Activated CD8-positive, alpha-beta T cell treated with anti-CD3 and anti-CD28 coated beads, Interleukin-2, amount 10 ng/mL, durations not matched to agents 7 days and 5 days (primary cell): ENCODE data around the gene SUN5. TPM values are rescaled to one million over a fixed set of nuclear protein-coding genes. Genes with fewer than 3 reads are reported as not detected.
"Not testable (repeated sequence)": the region's sequence is repeated elsewhere in the genome, so short reads cannot be mapped to it uniquely, and the experiment has no call there.

Source experiments
- ATAC-seq: fragments of 150-1000 bp; cut with Tn5 transposase; one replicate; pipeline ENCODE4 v1.10.0; 2021; ENCODE audit warnings: moderate library complexity
- CTCF ChIA-PET: fragments of 350-600 bp; sonication (Branson Sonifier 250); formaldehyde crosslinking; loops from one replicate; lab custom pipeline; 2021; ENCODE audit warnings: antibody characterized with exemption; lab: Charles Lee
- POLR2A ChIA-PET: fragments of 350-600 bp; sonication (Branson Sonifier 250); formaldehyde crosslinking; loops from one replicate; lab custom pipeline; 2021; ENCODE audit warnings: antibody characterized with exemption; lab: Charles Lee
- DNase-seq: peaks from one replicate; pipeline ENCODE4 v3.0.0-alpha.2; 2020
- H3K27ac Mint-ChIP-seq: one replicate; pipeline ENCODE4 v1.8.0; 2021; ENCODE audit warnings: mild to moderate bottlenecking, mixed read lengths
- H3K27me3 Mint-ChIP-seq: one replicate; pipeline ENCODE4 v1.8.0; 2021; ENCODE audit warnings: low read depth, mixed read lengths
- H3K36me3 Mint-ChIP-seq: one replicate; pipeline ENCODE4 v1.8.0; 2021; ENCODE audit warnings: low read depth, mixed read lengths
- H3K4me1 Mint-ChIP-seq: one replicate; pipeline ENCODE4 v1.8.0; 2021; ENCODE audit warnings: low read depth, mixed read lengths
- H3K4me3 Mint-ChIP-seq: one replicate; pipeline ENCODE4 v1.8.0; 2021; ENCODE audit warnings: mild to moderate bottlenecking, mixed read lengths
- H3K9me3 Mint-ChIP-seq: one replicate; pipeline ENCODE4 v1.8.0; 2022; ENCODE audit warnings: mixed read lengths; ENCODE audit not compliant: insufficient read depth
- total RNA-seq, 2 experiments: library from RNA; stranded (reverse); gene quantifications; one replicate each; pipeline ENCODE4 v1.2.3, GENCODE V29; 2021

SUN5 gene
- total RNA-seq, 2 experiments from 2014 or later = not detected

- ATAC-seq (no peak), DNase-seq (no peak)
- H3K36me3 Mint-ChIP-seq = peaks cover 20% of the 10 kb centered on the region
- ChIA-PET POLR2A (interaction anchor here (0.6 kb wide), 1 partner anchor 11 kb away, joined by 3 read pairs; no protein-coding TSS in a partner anchor), CTCF (no interaction called here)
- no peaks in the 10 kb centered on the region for H3K27me3 Mint-ChIP-seq
- peaks cover 21% of the 10 kb centered on the region for H3K9me3 Mint-ChIP-seq
- no peak overlapping the region for H3K4me3 Mint-ChIP-seq
- H3K27ac Mint-ChIP-seq = no peak overlapping the region
- H3K4me1 Mint-ChIP-seq = peaks cover 13% of the 10 kb centered on the region
Measured at GRCh38 chr20:32978009-32978335, 26.3 kb downstream of the SUN5 start.

DNA sequence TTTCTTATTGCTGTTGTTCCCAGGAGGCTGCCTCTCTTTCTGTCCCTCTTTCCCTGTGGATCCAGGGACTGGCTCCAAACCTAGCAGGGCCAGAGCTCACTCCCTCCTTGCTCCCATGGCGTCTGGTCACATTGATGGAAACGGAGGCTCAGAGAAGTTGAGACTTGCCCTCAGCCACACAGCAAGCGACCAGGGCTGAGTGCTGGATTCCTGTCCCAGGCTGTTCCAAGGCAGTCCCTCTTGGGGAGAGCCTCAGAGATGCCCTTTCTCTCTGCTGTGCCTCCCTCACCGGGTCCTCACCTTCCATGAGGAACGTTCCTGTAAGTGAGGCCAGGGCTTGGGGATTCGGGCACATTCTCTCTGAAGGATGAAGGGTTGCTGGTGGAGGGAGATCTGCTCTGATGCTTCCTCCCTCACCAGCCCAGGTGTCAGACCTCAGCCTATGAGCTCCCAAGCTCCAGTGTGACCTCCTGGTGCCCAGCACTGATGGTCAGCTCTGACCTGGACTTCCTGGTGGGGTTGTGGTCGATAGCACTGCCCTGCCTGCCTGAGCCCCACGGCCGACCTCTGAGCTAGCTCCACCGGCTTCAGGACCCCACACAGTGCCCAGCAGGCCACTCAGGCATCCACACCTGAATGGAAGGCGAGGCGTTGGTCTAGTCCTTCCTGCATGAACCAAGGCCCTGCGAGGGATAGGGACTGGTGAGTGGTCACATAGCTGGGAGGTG lies 26.8 kb downstream of the SUN5 start:
- ATAC-seq (no peak), DNase-seq (no peak)
- H3K27ac Mint-ChIP-seq = no peak overlapping the region
- CTCF ChIA-PET = interaction anchor here (1.0 to 2.1 kb wide), 2 partner anchors 27 to 32 kb away, joined by 3 to 7 read pairs; no protein-coding TSS in a partner anchor
- H3K4me1 Mint-ChIP-seq = peaks cover 10% of the 10 kb centered on the region
- H3K36me3 Mint-ChIP-seq = peaks cover 22% of the 10 kb centered on the region
- no peaks in the 10 kb centered on the region for H3K27me3 Mint-ChIP-seq
- POLR2A ChIA-PET = interaction anchor here (1.5 kb wide), 1 partner anchor 10 kb away, joined by 9 read pairs; no protein-coding TSS in a partner anchor
- H3K4me3 Mint-ChIP-seq = no peak overlapping the region
- peaks cover 21% of the 10 kb centered on the region for H3K9me3 Mint-ChIP-seq

- Mint-ChIP-seq H3K36me3 (peaks cover 22% of the 10 kb centered on the region), H3K4me3 (no peak overlapping the region), H3K9me3 (peaks cover 21% of the 10 kb centered on the region), H3K4me1 (peaks cover 10% of the 10 kb centered on the region), H3K27me3 (no peaks in the 10 kb centered on the region), H3K27ac (peak overlapping the region; percentile 68)
- ChIA-PET POLR2A (interaction anchor here (1.5 kb wide), 1 partner anchor 10 kb away, joined by 9 read pairs; no protein-coding TSS in a partner anchor), CTCF (interaction anchor here (1.0 to 2.1 kb wide), 3 partner anchors 10 to 31 kb away, joined by 3 to 7 read pairs (median 6); no protein-coding TSS in a partner anchor)
- ATAC-seq = no peak
- no peak for DNase-seq
Measured at GRCh38 chr20:32976746-32977145, 27.5 kb downstream of the SUN5 start.

DNA sequence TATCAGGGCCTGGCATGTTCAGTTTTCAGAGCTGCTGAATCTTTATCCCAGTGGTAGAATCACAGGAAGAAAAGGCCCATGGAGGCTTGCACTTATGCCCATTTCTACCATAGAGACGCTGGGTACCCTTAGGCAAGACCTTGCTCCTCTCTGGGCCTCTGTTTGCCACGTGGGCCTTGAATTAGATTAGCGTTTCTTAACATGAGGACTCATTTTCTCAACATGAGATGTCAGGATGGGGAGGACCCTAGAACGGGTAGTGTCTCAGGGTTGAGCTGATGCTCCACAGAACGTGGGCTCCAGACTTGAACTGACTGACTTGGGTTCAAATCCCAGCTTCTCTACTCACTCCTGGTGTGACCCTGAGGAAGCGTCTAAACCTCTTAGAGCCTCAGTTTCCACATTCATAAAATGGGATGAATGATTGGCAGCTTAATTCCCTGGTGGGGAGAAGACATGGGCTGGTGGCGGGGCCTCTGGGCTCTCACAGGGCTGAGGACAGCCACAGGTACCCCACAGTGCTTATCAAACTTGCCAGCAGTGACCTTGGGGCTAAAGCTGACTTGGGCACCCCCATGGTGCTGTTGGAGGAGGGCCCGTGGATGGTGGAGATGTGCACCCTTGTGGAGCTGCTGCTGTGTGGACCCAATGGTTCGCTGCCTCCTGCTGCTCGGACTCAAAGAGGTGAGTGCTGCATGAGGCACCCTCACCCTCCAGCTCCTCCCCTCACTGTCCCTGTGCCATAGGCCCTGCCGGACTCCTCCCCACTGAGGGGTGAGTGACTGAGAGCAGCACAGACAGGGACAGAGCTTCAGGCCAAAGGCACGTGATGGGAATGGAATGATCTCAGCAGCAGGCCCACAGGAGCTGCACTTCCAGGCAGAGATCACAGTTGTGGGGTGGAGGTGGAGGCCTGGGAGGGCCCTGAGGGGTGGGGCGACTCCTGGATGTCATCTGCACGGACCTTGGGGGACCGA lies 28.2 kb downstream of the SUN5 start:
- DNase-seq (no peak), ATAC-seq (no peak)
- H3K27ac Mint-ChIP-seq = peak overlapping the region; percentile 68
- peaks cover 21% of the 10 kb centered on the region for H3K9me3 Mint-ChIP-seq
- peaks cover 12% of the 10 kb centered on the region for H3K4me1 Mint-ChIP-seq
- H3K27me3 Mint-ChIP-seq = no peaks in the 10 kb centered on the region
- H3K36me3 Mint-ChIP-seq = peaks cover 22% of the 10 kb centered on the region
- no peak overlapping the region for H3K4me3 Mint-ChIP-seq
- POLR2A ChIA-PET = interaction anchor here (1.5 kb wide), 1 partner anchor 9 kb away, joined by 9 read pairs; no protein-coding TSS in a partner anchor
- CTCF ChIA-PET = interaction anchor here (1.1 to 2.1 kb wide), 4 partner anchors 9 to 30 kb away, joined by 3 to 7 read pairs (median 5); no protein-coding TSS in a partner anchor

GRCh38 chr20:32975121-32975520 lies 29.1 kb downstream of the SUN5 start:
- peaks cover 22% of the 10 kb centered on the region for H3K36me3 Mint-ChIP-seq
- CTCF ChIA-PET = interaction anchor here (1.1 to 4.1 kb wide), 4 partner anchors 8 to 30 kb away, joined by 3 to 22 read pairs (median 5); partner anchors contain the start of gene SUN5
- peaks cover 21% of the 10 kb centered on the region for H3K9me3 Mint-ChIP-seq
- DNase-seq, H3K27ac Mint-ChIP-seq, H3K4me3 Mint-ChIP-seq, H3K27me3 Mint-ChIP-seq, ATAC-seq, POLR2A ChIA-PET: not testable (repeated sequence)
- peaks cover 20% of the 10 kb centered on the region for H3K4me1 Mint-ChIP-seq

DNA sequence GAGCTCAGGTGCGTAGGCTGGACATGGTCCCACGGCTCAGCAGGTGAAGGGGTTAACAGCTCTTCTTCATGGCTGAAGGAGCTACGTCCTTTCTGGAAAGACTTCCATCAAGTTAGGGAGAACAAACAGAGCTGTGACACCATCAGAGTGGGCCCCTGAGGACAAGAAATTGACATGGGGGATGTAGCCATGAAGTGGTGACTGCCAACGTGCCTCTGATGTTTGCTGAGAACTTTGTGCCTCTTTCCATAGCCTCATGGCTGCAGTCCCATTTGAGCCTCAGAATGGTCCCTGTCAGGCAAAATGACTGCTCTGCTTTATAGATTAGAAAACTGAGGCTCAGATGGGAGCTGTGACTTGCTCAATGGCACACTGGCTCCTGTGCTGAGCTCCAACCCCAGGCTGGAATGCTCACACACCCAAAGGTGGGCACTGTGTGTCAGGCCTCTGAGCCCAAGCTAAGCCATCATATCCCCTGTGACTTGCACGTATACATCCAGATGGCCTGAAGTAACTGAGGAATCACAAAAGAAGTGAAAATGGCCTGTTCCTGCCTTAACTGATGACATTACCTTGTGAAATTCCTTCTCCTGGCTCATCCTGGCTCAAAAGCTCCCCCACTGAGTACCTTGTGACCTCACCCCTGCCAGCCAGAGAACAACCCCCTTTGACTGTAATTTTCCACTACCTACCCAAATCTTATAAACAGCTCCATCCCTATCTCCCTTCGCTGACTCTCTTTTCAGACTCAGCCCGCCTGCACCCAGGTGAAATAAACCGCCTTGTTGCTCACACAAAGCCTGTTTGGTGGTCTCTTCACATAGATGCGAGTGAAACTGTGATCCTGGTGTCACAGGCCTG lies 29.8 kb downstream of the SUN5 start:
- H3K4me1 Mint-ChIP-seq = peaks cover 27% of the 10 kb centered on the region
- H3K27ac Mint-ChIP-seq, ATAC-seq, H3K4me3 Mint-ChIP-seq, DNase-seq, H3K27me3 Mint-ChIP-seq: not testable (repeated sequence)
- H3K36me3 Mint-ChIP-seq = peaks cover 22% of the 10 kb centered on the region
- POLR2A ChIA-PET = interaction anchor here (0.6 to 1.2 kb wide), 3 partner anchors 9 to 52 kb away, joined by 3 read pairs; no protein-coding TSS in a partner anchor
- CTCF ChIA-PET = interaction anchor here (1.0 to 4.1 kb wide), 4 partner anchors 9 to 31 kb away, joined by 5 to 40 read pairs (median 14); partner anchors contain the start of gene SUN5
- H3K9me3 Mint-ChIP-seq = peaks cover 21% of the 10 kb centered on the region

DNA sequence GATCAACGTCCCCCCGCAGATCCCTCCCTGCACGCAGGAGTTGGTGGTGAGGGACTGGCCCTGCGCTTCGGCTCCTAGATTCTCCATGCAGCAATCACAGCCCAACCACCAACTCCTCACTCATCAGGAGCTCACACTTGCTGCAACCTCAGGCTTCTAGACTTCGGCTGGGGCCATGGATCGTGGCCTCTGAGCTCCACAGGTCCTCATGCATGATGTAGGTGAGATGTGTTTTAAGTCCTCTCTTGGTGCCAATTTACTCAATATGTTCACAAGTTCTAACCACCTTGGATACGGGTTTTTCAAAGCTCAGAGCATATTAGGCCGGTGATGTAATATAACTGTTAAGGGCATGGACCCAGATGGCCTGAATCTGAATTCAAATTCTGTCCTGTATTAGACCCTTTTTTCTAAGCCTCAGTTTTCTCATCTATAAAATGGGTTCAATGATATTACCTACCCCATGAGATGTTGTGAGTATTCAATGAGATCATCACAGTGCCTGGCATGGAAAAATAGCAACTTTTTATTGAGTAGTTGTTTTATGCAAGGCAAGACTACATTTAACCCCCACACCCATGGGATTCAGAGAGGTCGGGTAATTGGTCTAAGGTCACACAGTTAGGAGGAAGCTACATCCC lies 31.0 kb downstream of the SUN5 start:
- POLR2A ChIA-PET = interaction anchor here (0.6 to 2.3 kb wide), 5 partner anchors 11 to 51 kb away, joined by 3 to 10 read pairs (median 3); no protein-coding TSS in a partner anchor
- no peaks in the 10 kb centered on the region for H3K27me3 Mint-ChIP-seq
- H3K4me1 Mint-ChIP-seq = peaks cover 39% of the 10 kb centered on the region
- peaks cover 22% of the 10 kb centered on the region for H3K36me3 Mint-ChIP-seq
- DNase-seq (no peak), ATAC-seq (no peak)
- H3K9me3 Mint-ChIP-seq = peaks cover 21% of the 10 kb centered on the region
- no peak overlapping the region for H3K27ac Mint-ChIP-seq
- peak overlapping the region; percentile 40 for H3K4me3 Mint-ChIP-seq
- CTCF ChIA-PET = interaction anchor here (0.7 to 4.1 kb wide), 4 partner anchors 22 to 71 kb away, joined by 3 to 40 read pairs (median 14); partner anchors contain the start of gene SUN5

GRCh38 chr20:32972181-32973076 lies 31.8 kb downstream of the SUN5 start:
- ChIA-PET POLR2A (interaction anchor here (0.6 to 2.3 kb wide), 8 partner anchors 8 to 115 kb away, joined by 3 to 14 read pairs (median 4); no protein-coding TSS in a partner anchor), CTCF (interaction anchor here (0.6 to 4.1 kb wide), 6 partner anchors 15 to 71 kb away, joined by 3 to 40 read pairs (median 5); partner anchors contain the start of gene SUN5)
- Mint-ChIP-seq H3K4me3 (peak overlapping the region; percentile 40), H3K36me3 (peaks cover 24% of the 10 kb centered on the region), H3K9me3 (peaks cover 21% of the 10 kb centered on the region), H3K4me1 (peaks cover 47% of the 10 kb centered on the region), H3K27ac (no peak overlapping the region), H3K27me3 (no peaks in the 10 kb centered on the region)
- ATAC-seq = peak; percentile 85
- peak; percentile 93 for DNase-seq

DNA sequence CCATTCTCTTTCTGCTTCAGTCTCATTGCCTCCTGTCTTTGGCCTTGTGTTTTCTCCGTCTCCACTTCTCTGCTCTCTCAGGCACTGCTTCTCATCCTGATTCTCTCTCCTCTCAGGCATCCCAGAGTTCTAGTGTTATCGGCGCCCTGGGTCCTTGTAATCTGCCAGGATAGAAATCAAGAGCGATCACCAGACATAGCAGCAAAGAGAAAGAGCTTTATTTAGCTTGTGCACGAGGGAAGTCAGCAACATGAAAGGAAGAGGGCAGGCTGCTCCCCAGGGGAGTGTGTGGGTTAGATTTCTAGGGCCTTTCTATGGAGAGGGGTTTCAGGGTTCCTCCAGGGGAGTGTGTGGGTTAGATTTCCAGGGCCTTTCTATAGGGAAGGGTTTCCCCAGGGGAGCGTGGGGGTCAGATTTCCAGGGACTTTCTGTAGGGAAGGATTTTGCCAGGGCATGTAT lies 32.5 kb downstream of the SUN5 start:
- H3K4me3 Mint-ChIP-seq = no peak overlapping the region
- ChIA-PET CTCF (interaction anchor here (0.6 to 4.1 kb wide), 7 partner anchors 11 to 70 kb away, joined by 3 to 40 read pairs (median 5); partner anchors contain the start of gene SUN5), POLR2A (interaction anchor here (0.6 to 2.3 kb wide), 8 partner anchors 9 to 116 kb away, joined by 3 to 14 read pairs (median 4); no protein-coding TSS in a partner anchor)
- H3K27ac Mint-ChIP-seq = no peak overlapping the region
- peaks cover 51% of the 10 kb centered on the region for H3K4me1 Mint-ChIP-seq
- peak; percentile 54 for DNase-seq
- peaks cover 14% of the 10 kb centered on the region for H3K9me3 Mint-ChIP-seq
- peaks cover 21% of the 10 kb centered on the region for H3K36me3 Mint-ChIP-seq
- ATAC-seq = peak; percentile 46
- H3K27me3 Mint-ChIP-seq = no peaks in the 10 kb centered on the region
